Vagina (tissue), 2 donors: ENCODE data around the gene FAH.
A peak's percentile ranks its signal among the peaks of the same experiment; 100 is the strongest.

Experiments used
- POLR2A ChIP-seq, 2 donors: fragments of 450-650 bp; IDR thresholded peaks; one replicate each; pipeline ENCODE4 v1.6.1; 2017; ENCODE audit warnings: antibody characterized with exemption in 2 of 2, mild to moderate bottlenecking in 2 of 2, moderate library complexity in 2 of 2
- POLR2AphosphoS5 ChIP-seq, 2 donors: sonication (generic); formaldehyde crosslinking; IDR thresholded peaks; one replicate each; pipeline ENCODE4 v1.9.0; 2017; ENCODE audit warnings: antibody characterized with exemption in 2 of 2, mild to moderate bottlenecking in 2 of 2, low read depth in 1 of 2; ENCODE audit not compliant: insufficient read depth in 1 of 2
- TF ChIP-seq, protein P1 (sequence below), 3 experiments: fragments of 450-650 bp in 2 of 3; fragments of 200-600 bp in 1 of 3; sonication (generic) in 1 of 3; IDR thresholded peaks; one replicate each; pipeline ENCODE4 v1.5.1; 2017 to 2019; ENCODE audit warnings: antibody characterized with exemption in 3 of 3, mild to moderate bottlenecking in 2 of 3, moderate library complexity in 2 of 3

DNA sequence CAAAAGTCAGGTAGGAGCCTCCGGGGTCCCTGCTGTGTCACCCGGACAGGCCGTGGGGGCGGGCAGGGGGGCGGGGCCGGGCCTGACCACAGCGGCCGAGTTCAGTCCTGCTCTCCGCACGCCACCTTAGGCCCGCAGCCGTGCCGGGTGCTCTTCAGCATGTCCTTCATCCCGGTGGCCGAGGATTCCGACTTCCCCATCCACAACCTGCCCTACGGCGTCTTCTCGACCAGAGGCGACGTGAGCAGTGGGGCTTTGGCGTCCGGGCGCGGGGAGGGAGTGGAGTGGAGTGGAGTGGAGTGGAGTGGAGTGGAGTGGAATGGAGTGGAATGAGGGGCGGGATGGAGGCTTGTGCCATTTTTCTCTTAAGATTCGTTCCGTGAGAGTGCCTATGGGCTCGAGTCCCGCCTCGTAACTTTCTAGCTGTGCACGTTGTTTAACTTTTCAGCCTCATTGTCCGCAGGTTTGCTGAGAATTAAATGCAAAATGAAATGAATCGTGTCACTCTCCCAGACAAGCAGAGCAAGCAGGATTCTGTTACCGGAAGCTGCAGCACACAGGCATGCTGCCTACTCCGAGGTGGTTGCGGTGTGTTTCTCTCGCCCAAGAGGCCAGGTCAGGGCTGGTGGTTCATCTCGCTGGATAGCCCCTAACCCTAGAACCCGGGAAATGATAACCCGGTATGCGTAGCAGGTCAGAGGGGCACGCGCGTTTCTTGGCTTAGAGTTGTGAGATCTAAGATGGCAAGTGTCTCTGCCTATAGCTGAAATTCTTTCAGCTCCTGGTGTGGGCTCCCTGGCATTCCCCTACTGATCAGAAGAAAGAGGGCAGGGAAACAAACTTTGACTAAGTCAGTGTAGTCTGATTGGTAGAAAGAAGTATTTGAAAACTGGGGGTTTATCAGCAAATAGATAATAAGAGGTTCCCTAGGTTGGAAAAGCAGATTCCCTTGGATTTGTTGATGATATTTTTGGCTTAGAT lies at the start of gene FAH:
- TF ChIP-seq POLR2AphosphoS5 (IDR thresholded peaks at IDR 0.05; ENCODE audit: insufficient read depth in 1 of 2, low read depth in 1 of 2) (peak in 1 of 2 donors; percentile 39), POLR2A (IDR thresholded peaks at IDR 0.05) (no peak)
- TF ChIP-seq, protein P1, sequence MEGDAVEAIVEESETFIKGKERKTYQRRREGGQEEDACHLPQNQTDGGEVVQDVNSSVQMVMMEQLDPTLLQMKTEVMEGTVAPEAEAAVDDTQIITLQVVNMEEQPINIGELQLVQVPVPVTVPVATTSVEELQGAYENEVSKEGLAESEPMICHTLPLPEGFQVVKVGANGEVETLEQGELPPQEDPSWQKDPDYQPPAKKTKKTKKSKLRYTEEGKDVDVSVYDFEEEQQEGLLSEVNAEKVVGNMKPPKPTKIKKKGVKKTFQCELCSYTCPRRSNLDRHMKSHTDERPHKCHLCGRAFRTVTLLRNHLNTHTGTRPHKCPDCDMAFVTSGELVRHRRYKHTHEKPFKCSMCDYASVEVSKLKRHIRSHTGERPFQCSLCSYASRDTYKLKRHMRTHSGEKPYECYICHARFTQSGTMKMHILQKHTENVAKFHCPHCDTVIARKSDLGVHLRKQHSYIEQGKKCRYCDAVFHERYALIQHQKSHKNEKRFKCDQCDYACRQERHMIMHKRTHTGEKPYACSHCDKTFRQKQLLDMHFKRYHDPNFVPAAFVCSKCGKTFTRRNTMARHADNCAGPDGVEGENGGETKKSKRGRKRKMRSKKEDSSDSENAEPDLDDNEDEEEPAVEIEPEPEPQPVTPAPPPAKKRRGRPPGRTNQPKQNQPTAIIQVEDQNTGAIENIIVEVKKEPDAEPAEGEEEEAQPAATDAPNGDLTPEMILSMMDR (IDR thresholded peaks at IDR 0.05), result no peak
